NCI-H2081 (cell line): ENCODE data around the gene ZNF805.
A peak's percentile ranks its signal among the peaks of the same experiment; 100 is the strongest.
"Not testable (repeated sequence)": the region's sequence is repeated elsewhere in the genome, so short reads cannot be mapped to it uniquely, and the experiment has no call there.

ENCODE experiments used
- DNase-seq, 2 experiments: peaks; one replicate each; lab custom pipeline; 2025; lab: John Stamatoyannopoulos, UW

The ZNF805 gene

DNA sequence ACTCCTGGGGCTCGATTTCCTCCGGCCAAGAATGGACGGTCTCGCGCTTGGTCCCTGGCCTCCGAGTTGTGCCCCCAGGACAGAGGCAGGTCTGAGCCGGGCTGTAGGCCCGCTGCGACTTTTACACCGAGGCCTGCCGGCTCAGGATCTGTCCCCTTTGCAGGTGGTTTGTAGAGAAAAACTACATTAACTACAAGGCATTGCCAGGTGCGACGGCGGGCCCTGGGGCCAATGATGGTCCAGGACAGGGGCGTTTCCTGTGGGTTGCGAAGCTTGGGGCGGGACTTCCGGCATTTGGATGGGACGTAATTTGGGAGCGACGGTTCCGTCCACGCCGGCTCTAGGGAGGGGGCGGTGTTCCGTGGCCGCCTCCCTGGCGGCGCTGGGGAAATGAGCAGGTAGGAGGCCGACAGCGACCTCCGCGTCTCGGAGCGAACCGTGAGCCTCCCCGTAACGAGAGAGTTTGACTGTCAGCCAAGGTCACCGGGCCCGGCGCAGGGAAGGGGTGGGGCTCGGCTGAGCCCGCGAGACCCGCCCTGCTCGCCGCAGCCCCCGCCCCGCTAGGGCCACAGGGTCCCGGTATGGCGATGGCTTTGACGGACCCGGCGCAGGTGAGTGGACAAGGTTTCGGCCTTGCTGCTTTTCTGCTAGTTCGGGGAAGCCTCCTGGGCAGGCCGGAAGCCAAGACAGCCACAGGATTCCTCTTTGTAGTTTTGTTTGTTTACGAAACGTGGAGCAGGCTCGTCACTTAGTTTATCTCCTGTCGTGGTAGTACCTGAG is at the start of gene ZNF805:
ZNF805 (plus strand) TSS at position 322 of the 780 bp plus-strand sequence; CDS start at position 582, 260 bp downstream.
- peak; percentile 91 to 94 for DNase-seq

DNA sequence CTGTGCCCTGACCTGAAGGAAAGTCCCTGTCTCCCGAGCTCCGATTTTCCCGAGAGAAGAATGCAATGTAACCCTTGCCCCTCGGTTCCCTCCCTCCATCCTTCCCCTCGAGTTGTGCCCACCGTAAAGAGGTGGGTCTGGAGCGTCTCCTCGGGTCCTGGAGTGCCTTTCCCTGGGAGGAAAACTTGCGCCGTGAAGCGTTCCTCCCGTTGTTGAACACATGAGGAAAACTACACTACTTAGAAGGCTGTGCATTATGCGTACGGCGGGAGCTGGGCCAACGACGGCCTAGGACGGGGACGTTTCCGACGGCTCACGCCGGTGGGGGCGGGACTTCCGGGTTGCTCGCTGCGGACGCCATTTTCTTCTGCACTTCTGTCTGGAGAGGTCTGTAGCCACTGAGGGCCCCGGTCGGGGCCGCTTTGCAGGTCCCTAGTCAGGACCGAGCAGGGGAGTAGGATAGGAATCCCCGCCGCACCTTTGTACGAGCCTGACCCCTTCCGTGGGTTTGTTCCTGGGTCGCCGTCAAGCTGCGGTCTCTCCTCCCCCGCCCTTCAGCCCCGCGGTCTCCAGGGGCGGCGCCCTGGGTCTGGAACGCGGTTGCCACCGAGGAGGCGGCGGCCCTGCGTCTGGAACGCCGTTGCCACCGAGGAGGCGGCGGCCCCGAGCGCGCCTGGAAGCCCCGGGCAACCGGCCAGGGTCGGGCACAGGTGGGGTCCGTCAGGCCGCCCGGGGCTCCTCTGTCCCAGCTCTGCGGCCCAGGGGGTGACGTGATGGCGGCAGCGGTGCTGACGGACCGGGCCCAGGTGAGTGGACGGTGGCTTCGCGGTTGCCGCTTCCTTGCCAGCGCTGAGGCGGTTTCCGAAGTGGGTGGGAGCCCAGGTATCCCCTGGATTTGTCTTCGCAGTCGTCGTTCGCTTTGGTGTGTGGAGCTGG is 49.0 kb upstream of the ZNF805 start, which contains the start of gene ZNF264:
ZNF264 (plus strand) TSS at position 360 of the 936 bp plus-strand sequence; CDS start at position 774, 414 bp downstream.
- peak; percentile 76 to 86 for DNase-seq

DNA sequence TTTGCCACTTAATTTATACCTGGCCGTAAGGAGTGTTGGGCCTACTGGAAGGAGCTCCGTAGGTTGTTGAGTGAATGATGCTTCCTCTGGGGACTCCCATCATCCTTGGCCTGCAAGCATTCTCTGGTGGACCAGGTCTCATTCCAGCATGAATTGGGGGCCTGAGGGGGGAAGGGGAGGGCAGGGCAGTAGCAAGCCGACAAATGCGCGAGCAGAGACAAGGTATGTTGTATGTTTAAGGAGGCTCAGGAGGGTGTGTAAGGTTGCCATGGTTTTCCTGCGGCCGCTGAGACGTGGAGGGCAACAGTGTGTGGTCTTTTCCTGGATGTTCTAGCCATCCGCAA is 48.4 kb upstream of the ZNF805 start:
- DNase-seq = no peak

DNA sequence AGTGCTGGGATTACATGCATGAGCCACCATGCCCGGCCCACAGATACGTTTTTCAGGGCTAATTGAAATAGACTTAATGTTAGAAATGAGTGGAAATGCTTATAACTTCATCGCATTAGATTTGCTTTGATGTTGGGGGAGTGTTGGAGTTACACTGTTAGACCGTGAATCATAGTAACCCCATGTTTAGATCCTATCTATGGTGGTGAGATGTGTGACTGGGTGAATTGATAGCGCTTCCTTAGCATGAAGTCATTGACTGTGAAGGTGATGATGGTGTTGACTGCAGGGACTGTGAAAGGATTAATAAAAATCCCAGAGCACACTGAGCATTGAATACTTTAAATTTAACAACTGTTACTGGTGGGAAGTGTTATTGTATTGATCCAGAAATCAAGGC is 47.4 kb upstream of the ZNF805 start:
- DNase-seq = no peak

DNA sequence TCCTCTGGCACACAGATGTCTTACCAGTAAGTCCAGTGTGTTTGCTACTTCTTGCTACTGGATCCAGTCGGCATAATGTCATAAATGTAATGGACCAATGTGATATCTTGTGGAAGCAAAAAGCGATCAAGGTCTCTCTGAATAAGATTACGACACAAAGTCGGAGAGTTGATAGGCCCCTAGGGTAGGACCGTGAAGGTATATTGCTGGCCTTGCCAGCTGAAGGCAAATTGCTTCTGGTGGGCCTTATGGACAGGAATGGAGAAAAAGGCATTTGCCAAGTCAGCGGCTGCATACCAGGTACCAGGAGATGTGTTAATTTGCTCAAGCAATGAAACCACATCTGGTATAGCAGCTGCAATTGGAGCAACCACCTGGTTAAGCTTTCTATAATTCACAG is 42.6 kb upstream of the ZNF805 start:
- DNase-seq = not testable (repeated sequence)

DNA sequence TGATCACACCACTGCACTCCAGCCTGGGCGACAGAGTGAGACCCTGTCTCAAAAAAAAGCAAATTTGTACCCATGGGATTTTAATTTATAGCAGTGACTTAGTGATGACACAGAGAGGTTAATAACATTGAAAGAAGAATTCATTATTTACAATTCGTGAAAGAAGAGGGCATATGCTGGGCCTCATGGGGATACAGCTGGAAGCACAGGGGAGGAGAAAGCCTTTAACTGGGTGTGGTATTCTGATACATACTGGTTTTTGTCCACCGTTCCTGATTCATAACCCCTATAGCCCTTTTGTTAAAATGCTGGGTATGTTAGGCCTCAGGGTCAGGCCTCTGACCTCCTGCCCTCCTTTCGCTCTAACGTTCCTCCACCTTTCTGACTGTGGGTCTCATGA is 38.3 kb upstream of the ZNF805 start:
- DNase-seq = no peak

DNA sequence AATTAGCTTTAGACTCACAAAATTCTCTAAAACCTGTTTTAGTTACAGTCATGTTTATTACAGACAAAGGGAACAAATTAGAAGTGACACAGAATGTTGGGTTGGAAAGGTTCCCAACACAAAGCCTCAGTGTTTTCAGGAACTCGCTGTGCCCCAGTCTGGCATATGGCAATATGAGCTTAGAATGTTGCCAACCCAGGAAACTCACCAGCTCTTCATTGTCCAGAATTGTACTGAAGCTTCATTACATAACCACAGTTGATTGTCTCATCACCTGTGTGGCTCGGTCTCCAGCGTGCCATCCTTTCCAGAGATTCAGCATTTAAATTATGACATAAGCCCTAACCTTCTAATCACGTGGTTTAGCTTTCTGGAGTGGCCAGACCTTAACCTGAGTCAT is 30.1 kb upstream of the ZNF805 start:
- no peak for DNase-seq

DNA sequence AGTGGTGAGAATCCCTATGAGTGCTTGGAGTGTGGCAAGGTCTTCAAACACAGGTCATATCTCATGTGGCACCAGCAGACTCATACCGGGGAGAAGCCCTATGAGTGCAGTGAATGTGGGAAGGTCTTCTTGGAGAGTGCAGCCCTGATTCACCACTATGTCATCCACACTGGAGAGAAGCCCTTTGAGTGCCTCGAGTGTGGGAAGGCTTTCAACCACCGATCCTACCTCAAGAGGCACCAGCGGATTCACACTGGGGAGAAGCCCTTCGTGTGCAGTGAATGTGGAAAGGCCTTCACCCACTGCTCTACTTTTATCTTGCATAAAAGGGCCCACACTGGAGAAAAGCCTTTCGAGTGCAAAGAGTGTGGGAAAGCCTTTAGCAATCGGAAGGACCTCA is 28.3 kb upstream of the ZNF805 start:
- DNase-seq = no peak

DNA sequence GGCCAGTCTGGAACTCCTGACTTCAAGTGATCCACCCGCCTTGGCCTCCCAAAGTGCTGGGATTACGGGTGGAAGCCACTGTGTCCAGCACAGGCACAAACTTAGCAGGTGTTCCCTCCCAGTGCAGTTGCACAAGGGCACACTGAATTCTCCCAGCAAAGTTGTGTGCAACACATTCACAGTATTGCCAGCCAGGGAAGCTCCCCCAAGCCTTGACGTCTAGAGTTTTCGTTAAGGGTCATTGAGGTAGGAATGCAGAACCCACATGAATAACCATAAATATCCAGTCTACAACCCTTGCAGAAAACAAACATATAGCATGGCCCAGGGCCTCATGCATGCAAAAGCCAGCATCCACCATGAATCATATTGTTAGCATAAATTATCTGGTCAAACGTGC is 12.9 kb upstream of the ZNF805 start:
- no peak for DNase-seq

DNA sequence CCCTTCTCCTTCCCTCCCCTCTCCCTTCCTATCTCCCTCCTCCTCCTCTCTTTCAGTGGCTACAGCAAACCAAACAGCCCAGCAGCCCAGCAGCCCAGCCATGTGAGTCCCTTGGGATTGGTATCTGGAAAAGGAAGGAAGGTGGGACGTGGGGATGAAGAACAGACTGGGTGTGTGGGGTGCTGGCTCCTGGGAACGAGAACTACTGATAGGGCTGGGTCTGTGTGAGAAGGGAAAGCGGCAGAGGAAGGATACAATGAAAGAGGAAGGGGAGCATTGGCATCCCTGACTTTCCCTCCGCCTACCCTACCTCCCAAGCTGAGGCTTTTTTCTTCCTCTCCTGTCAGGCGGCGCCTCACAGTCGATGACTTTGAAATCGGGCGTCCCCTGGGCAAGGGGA is 8.7 kb upstream of the ZNF805 start:
- no peak for DNase-seq

DNA sequence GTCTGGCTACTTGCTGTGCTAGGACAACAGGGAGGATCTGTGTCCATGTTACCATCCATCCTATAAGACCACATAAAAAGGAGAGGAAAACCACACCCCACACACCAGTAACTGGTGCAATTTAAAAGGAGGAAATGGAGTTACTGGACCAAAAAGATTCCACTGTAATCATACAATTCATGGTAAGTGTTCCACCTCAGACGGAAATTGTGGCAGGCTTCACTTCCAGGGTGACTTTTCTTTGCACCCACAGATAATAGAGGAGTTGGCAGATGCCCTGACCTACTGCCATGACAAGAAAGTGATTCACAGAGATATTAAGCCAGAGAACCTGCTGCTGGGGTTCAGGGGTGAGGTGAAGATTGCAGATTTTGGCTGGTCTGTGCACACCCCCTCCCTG is 7.2 kb upstream of the ZNF805 start:
- no peak for DNase-seq

DNA sequence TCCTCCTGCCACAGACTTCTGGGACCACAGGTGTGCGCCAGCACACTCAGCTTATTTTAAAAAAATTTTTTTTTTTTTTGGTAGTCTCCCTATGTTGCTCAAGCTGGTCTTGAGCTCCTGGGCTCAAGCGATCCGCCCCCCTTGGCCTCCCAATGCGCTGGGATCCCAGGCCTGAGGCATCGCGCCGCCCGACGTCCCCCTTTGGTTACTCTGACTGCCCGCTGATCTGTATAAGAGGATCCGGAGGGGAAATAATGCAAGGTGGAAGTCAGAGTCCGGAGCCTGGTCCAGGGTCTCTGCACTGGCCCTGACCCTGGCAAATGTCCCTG is 486 bp upstream of the ZNF805 start:
- DNase-seq = no peak

DNA sequence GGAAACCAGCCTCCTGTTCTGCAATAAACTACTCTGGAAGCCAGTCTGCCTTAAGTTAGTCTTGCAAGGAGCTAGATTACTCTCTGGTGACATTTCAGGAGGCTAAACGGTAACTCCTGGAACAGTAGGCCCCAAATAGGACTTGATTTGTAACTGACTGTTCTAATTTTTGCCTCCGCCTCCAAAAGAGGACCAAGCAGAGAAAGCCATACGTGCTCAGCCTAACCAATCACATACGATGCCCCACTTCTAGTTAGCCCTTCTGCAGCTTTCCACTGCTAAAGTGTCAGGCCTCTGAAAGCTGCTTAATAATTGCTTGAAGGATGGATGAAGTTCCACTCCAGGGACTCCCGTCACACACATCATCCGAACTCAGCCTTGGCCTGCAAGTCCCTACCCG is 744 bp downstream of the ZNF805 start:
- no peak for DNase-seq

DNA sequence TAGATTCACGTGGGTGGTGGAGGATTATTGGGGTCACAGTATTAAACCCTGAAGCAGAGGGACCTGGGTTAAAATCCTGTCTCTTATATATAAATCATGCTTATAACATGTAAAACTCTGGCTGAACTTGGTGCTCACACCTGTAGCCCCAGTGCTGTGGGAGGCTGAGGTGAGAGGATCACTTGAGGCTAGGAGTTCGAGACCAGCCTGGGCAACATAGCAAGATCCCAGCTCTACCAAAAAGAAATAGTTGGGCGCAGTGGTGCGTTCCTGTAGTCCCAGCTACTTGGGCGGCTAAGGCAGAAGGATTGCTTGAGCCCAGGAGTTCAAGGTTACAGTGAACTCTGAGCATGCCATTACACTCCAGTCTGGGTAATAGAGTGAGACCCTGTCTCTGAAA is 2.4 kb downstream of the ZNF805 start:
- DNase-seq = no peak

DNA sequence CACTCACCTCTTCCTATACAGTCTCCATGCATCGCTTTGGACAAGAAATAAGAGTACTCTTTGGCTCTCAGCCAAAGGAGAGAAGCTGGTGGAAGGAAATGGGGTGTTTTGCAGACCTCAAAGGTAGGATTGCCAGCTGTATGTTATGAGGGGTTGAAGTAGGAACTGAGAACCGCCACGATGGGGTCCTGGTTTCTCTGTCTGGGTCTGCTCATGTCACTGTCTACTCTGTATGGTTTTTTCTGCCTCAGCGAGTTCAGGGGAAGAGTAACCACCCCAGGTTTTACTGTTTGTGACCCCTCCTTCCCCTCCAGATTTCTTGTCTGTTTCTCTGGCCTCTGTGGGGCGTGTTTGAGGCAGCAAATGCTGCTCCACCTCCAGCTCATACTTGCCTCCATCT is 4.1 kb downstream of the ZNF805 start:
- no peak for DNase-seq

DNA sequence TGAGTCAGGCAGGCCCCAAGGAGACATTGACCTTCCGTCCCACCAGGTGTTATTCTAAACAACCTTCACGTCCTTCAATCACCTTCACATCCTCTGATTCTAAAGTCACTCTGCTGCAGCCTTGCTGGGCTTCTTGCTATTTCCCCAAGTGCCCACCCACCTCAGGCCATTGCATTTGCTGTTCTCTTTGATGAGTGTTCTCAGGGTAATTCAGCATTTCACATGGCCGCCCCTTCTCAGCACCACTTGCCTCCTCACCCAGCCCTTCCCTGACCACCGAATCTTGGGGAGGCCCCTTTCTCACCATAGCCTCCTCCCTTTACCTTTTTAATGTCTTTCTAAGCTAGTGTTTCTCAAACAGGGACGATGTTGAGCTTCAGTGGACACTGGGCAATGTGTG is 4.6 kb downstream of the ZNF805 start:
- no peak for DNase-seq

DNA sequence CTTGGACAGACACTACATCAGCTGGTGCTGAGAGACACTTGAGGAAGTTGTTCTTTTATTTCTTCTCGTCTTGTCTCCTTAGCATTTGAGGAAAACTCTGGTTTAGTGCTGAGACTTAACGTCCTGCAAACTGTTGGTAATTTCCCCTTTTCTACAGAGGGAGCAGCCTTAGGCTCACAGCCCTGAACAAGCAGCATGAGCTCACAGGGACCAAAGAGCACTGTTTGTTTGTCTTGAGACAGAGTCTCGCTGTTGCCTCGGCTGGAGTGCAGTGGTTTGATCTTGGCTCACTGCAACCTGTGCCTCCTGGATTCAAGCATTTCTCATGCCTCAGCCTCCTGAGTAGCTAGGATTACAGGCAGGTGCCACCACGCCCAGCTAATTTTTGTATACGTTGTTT is 5.5 kb downstream of the ZNF805 start:
- no peak for DNase-seq

DNA sequence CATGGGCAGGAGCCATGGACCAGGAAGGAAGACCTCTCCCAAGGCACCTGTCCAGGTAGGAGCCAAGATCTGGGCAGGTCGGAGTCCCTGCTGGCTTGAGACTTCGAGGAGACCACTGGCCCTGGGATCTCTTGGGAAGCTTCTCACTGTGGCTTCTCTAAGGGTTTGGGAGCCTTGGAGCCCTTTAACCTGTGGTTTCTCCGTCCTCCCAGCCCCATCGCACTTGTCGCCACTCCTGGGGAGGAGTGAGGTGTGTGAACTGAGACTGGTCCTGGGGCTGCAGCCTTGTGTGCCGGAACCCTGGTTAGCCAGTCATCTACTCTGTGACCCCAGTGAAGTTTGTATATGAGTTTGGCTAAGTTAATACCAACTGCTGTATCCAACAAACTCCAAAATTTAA is 8.2 kb downstream of the ZNF805 start:
- no peak for DNase-seq

DNA sequence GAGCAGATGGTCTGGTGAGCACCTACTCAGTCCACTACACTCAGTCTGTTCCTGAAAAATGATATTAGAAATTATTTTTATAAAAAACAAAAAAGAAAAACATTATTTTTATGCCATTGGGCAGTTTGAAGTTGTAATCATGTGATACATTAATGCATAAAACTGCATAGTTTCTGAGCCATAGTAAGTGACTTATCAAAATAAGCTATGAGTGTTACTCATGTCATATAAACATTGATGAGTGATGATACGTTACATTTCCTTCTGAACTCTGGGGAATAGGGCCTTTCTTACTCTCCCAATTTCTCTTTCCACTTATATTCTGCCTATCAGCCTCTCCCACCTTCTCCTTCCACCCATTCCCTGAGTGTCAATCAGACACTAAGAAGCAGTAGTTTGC is 8.9 kb downstream of the ZNF805 start:
- DNase-seq = no peak

DNA sequence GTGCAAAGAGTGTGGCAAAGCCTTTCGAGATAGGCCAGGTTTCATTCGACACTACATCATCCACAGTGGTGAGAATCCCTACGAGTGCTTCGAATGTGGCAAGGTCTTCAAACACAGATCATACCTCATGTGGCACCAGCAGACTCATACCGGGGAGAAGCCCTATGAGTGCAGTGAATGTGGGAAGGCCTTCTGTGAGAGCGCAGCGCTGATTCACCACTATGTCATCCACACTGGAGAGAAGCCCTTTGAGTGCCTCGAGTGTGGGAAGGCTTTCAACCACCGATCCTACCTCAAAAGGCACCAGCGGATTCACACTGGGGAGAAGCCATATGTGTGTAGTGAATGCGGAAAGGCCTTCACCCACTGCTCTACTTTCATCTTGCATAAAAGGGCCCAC is 13.3 kb downstream of the ZNF805 start:
- not testable (repeated sequence) for DNase-seq

DNA sequence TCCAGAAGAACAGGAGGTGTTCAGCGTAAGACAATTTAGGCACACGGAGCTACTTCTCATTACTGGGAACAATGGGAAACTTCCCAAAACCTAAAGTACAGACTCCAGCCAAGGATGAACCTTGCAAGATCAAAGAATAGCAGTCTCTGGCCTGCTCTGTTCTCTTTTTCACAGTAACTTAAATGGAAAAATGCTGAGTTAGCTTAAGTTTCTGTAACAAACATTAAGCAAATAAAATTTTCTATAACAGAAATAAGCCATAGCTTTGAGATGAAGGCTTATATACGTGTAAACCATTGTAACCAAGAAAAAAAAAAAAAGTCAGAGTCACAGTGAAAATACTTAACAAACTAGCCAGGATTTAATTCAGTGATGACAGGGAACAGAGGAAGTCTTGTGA is 21.6 kb downstream of the ZNF805 start:
- DNase-seq = no peak

DNA sequence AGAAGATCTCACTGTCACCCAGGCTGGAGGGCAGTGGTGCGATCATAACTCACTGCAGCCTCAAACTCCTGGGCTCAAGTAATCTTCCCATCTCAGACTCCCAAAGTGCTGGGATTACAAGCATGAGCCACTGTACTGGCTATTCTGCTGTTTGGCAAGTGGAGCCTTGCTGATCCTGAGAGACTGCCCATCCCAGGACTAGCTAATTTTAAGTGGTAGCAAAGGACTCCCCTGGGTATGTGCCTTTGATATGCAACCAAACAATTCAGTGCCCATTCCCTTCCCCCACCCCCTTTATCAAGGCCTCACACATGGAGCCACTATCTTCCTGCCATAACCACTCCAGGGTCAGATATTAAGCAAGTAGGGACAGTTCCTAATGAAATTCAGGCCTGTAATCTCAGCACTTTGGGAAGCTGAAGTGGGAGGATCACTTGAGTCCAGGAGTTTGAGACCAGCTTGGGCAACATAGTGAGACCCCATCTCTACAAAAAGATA is 22.9 kb downstream of the ZNF805 start:
- no peak for DNase-seq

DNA sequence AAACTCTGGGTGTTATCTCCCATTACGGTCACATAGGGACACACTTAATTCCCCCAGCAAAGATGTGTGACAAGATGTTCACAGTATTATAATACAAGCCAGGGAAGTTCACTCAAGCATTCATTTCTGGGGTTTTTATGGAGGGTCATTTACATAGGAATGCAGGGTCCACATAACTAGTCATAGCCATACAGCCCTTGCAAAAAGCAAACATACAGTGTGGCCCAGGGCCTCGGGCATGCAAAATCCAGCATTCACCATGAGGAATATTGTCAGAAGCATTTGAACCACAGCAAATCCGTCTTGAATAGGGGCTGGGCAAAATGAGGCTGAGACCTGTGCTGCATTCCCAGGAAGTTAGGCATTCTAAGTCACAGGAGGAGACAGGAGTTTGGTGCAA is 26.9 kb downstream of the ZNF805 start:
- DNase-seq = no peak
